ENCODE data around the gene MPDU1.

GRCh38 chr17:7558544-7559319 lies 24.9 kb upstream of the MPDU1 start, which contains the start of gene TNFSF13:
- TF ChIP-seq CTCF (IDR thresholded peaks at IDR 0.05) (no peak), POLR2A (IDR thresholded peaks at IDR 0.05) (no peak)

Measured in adrenal gland (tissue), 5 donors.